T-helper 1 cell treated with Interleukin-12 subunit alpha and Interleukin-12 subunit beta and Interleukin-4 antibody, amounts not matched to agents 30 μg/mL and 1 μg/mL, for 36 hours (primary cell): Measurements from ENCODE around the gene EFL1.

Experiments used
- H3K27ac Mint-ChIP-seq: one replicate; pipeline ENCODE4 v1.8.0; 2021; ENCODE audit warnings: mild to moderate bottlenecking, mixed read lengths
- H3K27me3 Mint-ChIP-seq: one replicate; pipeline ENCODE4 v1.8.0; 2021; ENCODE audit warnings: low read depth, mixed read lengths
- H3K36me3 Mint-ChIP-seq: one replicate; pipeline ENCODE4 v1.8.0; 2021; ENCODE audit warnings: low read depth, mixed read lengths
- H3K4me1 Mint-ChIP-seq: one replicate; pipeline ENCODE4 v1.8.0; 2021; ENCODE audit warnings: low read depth, mixed read lengths
- H3K4me3 Mint-ChIP-seq: one replicate; pipeline ENCODE4 v1.8.0; 2021; ENCODE audit warnings: mild to moderate bottlenecking, moderate library complexity, mixed read lengths
- H3K9me3 Mint-ChIP-seq: one replicate; pipeline ENCODE4 v1.8.0; 2021; ENCODE audit warnings: mixed read lengths

The EFL1 gene

GRCh38 chr15:82138306-82138705, 124.2 kb downstream of the EFL1 start:
- H3K4me3 Mint-ChIP-seq: no peak overlapping the region
- H3K9me3 Mint-ChIP-seq: no peaks in the 10 kb centered on the region
- H3K27me3 Mint-ChIP-seq: no peaks in the 10 kb centered on the region
- no peak overlapping the region for H3K27ac Mint-ChIP-seq
- peaks cover 11% of the 10 kb centered on the region for H3K36me3 Mint-ChIP-seq
- peaks cover 8% of the 10 kb centered on the region for H3K4me1 Mint-ChIP-seq

GRCh38 chr15:82137261-82137660, 125.3 kb downstream of the EFL1 start:
- Mint-ChIP-seq H3K36me3 (peaks cover 15% of the 10 kb centered on the region), H3K4me1 (peaks cover 8% of the 10 kb centered on the region), H3K9me3 (no peaks in the 10 kb centered on the region), H3K4me3 (no peak overlapping the region), H3K27me3 (no peaks in the 10 kb centered on the region), H3K27ac (no peak overlapping the region)

DNA sequence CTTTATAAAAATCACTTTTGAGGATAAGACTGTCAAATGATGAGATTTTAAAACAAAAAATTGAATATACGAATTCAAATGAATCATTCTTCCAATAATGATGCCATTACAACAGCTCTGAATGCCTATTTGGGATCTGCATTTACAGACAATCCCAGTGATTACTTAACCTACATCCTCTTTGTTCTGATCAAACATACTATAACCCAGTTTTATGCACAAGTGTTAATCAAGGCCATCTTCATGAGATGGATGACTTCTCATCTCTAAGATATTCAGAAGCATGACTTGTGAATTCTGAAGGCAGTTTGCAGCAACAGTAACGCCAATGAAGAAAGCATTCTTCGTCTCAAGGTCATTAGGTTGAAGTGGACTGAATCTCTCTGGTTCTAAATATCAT, 126.4 kb downstream of the EFL1 start:
- no peaks in the 10 kb centered on the region for H3K9me3 Mint-ChIP-seq
- no peak overlapping the region for H3K4me3 Mint-ChIP-seq
- no peak overlapping the region for H3K27ac Mint-ChIP-seq
- peaks cover 17% of the 10 kb centered on the region for H3K36me3 Mint-ChIP-seq
- H3K27me3 Mint-ChIP-seq: no peaks in the 10 kb centered on the region
- H3K4me1 Mint-ChIP-seq: peaks cover 7% of the 10 kb centered on the region

DNA sequence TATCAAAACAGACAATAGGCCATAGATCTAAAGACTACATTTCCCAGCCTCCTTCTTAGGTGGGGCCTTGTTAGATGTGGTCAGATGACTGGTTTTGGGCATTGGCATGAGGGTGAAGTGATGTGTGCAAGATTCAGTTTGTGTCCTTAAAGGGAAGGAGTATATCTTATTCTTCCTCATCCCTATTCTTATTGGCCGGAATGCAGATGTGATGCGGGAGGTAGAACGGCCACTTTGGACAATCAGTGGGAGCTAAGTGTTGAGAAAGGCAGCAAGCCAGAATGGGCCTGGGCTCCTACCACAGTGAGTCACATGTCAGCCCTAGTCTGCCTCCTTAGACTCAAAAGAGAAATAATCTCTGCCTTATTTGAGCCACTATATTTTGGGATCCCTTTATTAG, 126.9 kb downstream of the EFL1 start:
- Mint-ChIP-seq H3K4me1 (peaks cover 6% of the 10 kb centered on the region), H3K36me3 (peaks cover 17% of the 10 kb centered on the region), H3K27ac (no peak overlapping the region), H3K9me3 (no peaks in the 10 kb centered on the region), H3K27me3 (no peaks in the 10 kb centered on the region), H3K4me3 (no peak overlapping the region)

- H3K4me3 Mint-ChIP-seq: no peak overlapping the region
- no peaks in the 10 kb centered on the region for H3K4me1 Mint-ChIP-seq
- no peaks in the 10 kb centered on the region for H3K27me3 Mint-ChIP-seq
- H3K27ac Mint-ChIP-seq: no peak overlapping the region
- no peaks in the 10 kb centered on the region for H3K9me3 Mint-ChIP-seq
- peaks cover 21% of the 10 kb centered on the region for H3K36me3 Mint-ChIP-seq
These were observed 128.1 kb downstream of the EFL1 start for GRCh38 chr15:82134461-82134860.

DNA sequence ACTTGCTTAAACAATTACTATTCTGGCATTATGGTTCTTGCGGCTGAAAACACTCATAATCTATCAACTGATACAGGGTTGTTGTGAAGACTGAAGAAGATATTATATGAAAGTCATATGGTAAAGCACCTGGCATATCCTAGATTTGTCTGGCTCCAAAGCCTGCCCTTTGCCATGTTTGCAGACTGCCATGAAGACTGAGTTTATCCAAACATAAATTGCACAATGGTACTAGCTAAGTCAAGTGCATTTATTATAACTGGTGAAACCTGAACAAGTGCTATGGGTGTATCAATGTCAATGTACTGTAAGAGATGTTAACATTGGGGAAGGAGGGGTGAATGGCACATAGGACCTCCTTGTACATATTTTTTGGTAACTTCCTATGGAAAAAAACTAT, 129.3 kb downstream of the EFL1 start:
- Mint-ChIP-seq H3K27ac (no peak overlapping the region), H3K36me3 (peaks cover 16% of the 10 kb centered on the region), H3K4me3 (no peak overlapping the region), H3K4me1 (peaks cover 7% of the 10 kb centered on the region), H3K27me3 (no peaks in the 10 kb centered on the region), H3K9me3 (no peaks in the 10 kb centered on the region)

- Mint-ChIP-seq H3K4me1 (peaks cover 7% of the 10 kb centered on the region), H3K27me3 (no peaks in the 10 kb centered on the region), H3K36me3 (peaks cover 12% of the 10 kb centered on the region), H3K27ac (no peak overlapping the region), H3K9me3 (no peaks in the 10 kb centered on the region), H3K4me3 (no peak overlapping the region)
These were observed 129.8 kb downstream of the EFL1 start for GRCh38 chr15:82132742-82133141.

- no peaks in the 10 kb centered on the region for H3K9me3 Mint-ChIP-seq
- H3K36me3 Mint-ChIP-seq: peaks cover 10% of the 10 kb centered on the region
- peaks cover 7% of the 10 kb centered on the region for H3K4me1 Mint-ChIP-seq
- H3K27ac Mint-ChIP-seq: no peak overlapping the region
- no peaks in the 10 kb centered on the region for H3K27me3 Mint-ChIP-seq
- H3K4me3 Mint-ChIP-seq: no peak overlapping the region
These were observed 130.4 kb downstream of the EFL1 start for GRCh38 chr15:82132096-82132495.

- Mint-ChIP-seq H3K27ac (no peak overlapping the region), H3K36me3 (peaks cover 10% of the 10 kb centered on the region), H3K27me3 (no peaks in the 10 kb centered on the region), H3K4me1 (peaks cover 7% of the 10 kb centered on the region), H3K9me3 (no peaks in the 10 kb centered on the region), H3K4me3 (no peak overlapping the region)
These were observed 132.3 kb downstream of the EFL1 start for GRCh38 chr15:82130248-82130647.

DNA sequence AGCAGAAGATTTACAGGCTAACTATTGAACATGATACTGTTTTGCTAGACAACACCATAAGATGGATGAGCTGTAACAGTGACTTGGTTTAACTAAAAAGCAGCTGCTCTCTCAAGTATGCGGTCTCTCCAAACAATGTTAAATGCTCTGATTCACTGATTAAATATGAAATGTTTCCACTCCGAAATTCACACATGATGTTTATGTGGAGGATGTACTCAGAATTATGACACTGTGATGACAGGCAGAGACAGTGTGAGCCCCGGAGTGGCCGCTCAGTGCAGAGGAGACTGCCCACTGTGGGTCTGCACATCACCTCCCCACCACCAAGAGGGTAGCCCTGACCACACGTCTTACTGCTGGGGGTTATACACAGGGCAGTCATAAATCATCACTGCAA, 132.8 kb downstream of the EFL1 start:
- Mint-ChIP-seq H3K9me3 (no peaks in the 10 kb centered on the region), H3K4me1 (peaks cover 10% of the 10 kb centered on the region), H3K36me3 (peaks cover 10% of the 10 kb centered on the region), H3K27ac (no peak overlapping the region), H3K27me3 (no peaks in the 10 kb centered on the region), H3K4me3 (no peak overlapping the region)

- Mint-ChIP-seq H3K27ac (no peak overlapping the region), H3K9me3 (no peaks in the 10 kb centered on the region), H3K36me3 (peaks cover 10% of the 10 kb centered on the region), H3K27me3 (no peaks in the 10 kb centered on the region), H3K4me3 (no peak overlapping the region), H3K4me1 (peaks cover 12% of the 10 kb centered on the region)
These were observed 133.3 kb downstream of the EFL1 start for GRCh38 chr15:82129149-82129692.

DNA sequence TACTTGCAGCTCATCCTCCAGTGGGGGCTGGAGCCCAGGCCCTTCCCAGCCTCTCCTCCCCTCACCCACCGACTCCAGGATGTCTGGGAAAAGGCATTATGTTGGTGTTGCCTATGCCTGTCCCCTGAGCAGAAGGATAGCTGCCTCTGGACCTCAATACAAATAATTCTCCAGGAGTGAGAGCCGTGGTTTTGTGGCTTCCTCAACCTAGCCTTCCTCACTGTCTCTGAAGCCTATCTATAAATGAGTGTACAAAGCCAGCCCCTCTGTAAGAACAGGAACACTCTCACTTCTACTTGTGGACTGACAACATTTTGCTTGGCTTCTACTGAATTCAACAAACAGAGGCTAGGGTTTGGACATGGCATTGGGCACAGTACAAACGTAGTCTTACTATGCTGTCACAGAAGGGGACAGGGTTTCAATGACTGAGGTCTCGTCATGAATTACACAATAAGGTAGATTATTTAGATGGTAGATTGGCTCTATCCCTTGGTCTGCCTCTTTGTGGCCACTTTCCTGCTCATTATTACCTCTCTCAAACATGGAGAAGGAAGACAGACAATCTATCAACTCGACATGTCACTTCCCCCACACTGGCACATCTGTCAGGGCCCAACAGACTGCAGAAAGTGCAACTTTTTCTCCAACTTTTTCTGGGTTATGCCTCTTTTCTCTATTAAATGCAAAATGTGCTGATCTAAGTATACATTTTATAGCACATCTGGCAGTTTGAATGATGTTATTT, 134.0 kb downstream of the EFL1 start:
- H3K4me3 Mint-ChIP-seq: no peak overlapping the region
- H3K4me1 Mint-ChIP-seq: peaks cover 12% of the 10 kb centered on the region
- H3K36me3 Mint-ChIP-seq: peaks cover 13% of the 10 kb centered on the region
- H3K27ac Mint-ChIP-seq: no peak overlapping the region
- H3K27me3 Mint-ChIP-seq: no peaks in the 10 kb centered on the region
- H3K9me3 Mint-ChIP-seq: no peaks in the 10 kb centered on the region

DNA sequence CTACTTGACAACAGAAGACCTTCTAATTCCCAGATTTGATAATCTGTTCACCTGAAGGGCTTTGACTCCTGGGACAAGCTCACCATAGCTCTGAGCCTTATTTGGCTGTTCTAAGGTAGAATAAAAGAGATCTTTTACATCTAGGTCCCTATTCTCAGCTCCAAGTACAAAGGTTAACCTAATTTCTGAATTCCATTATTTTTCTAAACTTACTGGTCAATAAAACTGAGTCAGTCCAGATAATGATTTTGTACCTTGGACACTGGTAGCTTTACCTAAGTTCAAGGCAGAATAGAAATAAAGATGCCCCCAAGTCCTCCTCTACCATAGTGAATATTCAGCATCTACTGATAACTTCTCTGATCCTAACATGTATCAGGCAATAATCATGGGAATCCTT, 135.0 kb downstream of the EFL1 start:
- H3K4me1 Mint-ChIP-seq: peaks cover 12% of the 10 kb centered on the region
- no peak overlapping the region for H3K27ac Mint-ChIP-seq
- no peaks in the 10 kb centered on the region for H3K27me3 Mint-ChIP-seq
- no peak overlapping the region for H3K4me3 Mint-ChIP-seq
- no peaks in the 10 kb centered on the region for H3K9me3 Mint-ChIP-seq
- peaks cover 14% of the 10 kb centered on the region for H3K36me3 Mint-ChIP-seq

DNA sequence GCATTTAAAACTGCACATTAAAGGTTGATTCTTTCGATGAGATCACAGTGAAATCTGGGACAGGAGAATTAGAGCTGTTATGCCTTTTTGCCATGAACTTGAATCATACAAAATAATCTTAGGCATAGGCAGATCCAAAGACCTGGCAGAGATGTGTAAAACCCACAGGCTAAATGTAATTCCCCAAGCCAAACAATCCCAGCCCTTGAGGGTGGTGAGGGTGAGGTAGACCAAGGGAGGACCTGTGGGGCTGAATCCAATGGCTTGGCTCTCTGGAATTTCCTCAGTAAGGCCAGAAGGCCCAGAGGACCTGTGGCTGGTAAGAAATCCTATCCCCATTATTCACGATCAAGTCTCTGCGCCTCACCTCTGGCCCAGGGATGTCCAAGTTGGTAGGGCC, 136.2 kb downstream of the EFL1 start:
- Mint-ChIP-seq H3K36me3 (peaks cover 10% of the 10 kb centered on the region), H3K4me3 (no peak overlapping the region), H3K27me3 (no peaks in the 10 kb centered on the region), H3K27ac (no peak overlapping the region), H3K9me3 (no peaks in the 10 kb centered on the region), H3K4me1 (peaks cover 12% of the 10 kb centered on the region)

DNA sequence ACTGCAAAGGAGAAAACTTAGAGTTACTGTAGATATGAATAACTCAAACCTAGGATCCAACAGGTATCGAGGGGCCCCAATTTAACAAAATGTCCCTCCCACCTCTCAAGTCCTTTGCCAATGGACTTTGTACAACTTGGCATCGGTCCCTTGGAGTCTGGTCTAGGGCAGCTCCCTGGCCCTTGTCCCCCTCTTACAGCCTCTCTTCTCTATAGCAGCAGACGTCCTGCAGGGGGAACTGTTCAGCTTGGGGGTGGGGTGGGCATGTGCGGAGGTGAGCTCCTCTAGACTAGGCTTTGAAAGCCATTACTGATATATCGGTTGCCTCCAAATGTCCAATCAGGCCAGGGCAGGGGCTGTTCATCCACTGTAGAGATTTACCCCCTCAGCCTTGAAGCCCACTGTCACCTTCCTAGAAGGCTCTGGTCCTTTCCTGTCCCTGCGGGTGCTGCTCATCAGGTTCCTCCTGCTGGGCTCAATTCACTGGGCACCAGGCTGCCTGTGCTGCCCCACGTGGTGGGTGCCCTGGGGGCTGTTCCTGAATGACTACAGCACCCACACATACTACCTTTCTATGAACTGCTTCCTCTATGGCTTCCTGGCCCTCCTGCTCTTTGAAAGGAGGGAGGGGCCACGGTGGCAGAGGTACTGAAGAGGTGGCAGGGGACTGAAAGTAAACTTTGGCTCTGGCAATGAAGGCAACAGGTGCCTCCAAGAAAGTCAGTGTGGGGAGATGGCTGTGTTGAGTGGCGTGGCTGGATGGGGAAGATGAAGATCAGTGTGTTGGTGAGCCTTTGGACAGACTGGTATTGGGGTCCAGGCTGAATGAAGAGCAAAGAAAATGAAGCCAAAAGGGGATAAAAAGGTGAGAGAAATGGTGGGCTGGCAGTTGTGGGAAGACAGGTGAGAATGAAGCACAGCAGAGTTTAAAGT, 137.9 kb downstream of the EFL1 start:
- Mint-ChIP-seq H3K36me3 (peaks cover 6% of the 10 kb centered on the region), H3K4me1 (peaks cover 12% of the 10 kb centered on the region), H3K9me3 (no peaks in the 10 kb centered on the region), H3K27ac (no peak overlapping the region), H3K27me3 (no peaks in the 10 kb centered on the region), H3K4me3 (no peak overlapping the region)
